OCI-LY1 (cell line): ENCODE measurements around the gene CFAP46.

Source experiments
- CTCF ChIP-seq: fragments of 200-600 bp; sonication (generic), shearing (Covaris generic); IDR thresholded peaks from 2 replicates; pipeline ENCODE4 v1.5.1; 2017; ENCODE audit warnings: mild to moderate bottlenecking, antibody characterized with exemption, low read length, moderate library complexity, mixed read lengths
- EZH2 ChIP-seq: fragments of 200-600 bp; sonication (generic), shearing (Covaris generic); IDR thresholded peaks from 2 replicates; pipeline ENCODE4 v1.8.0; 2017; ENCODE audit warnings: borderline replicate concordance, mixed run types, mild to moderate bottlenecking, antibody characterized with exemption, low read length, moderate library complexity, mixed read lengths

- TF ChIP-seq CTCF (no peak), EZH2 (no peak)
Observed at GRCh38 chr10:132808383-132809231, 133.8 kb downstream of the CFAP46 start.
